PC-9 (cell line): ENCODE data around the gene TLL2. TPM values are rescaled to one million over a fixed set of nuclear protein-coding genes. Genes with fewer than 3 reads are reported as not detected.

Experiments
- BruUV-seq: library from RNA; stranded (reverse); fragments of 400-500 nt; replicated peaks from 2 replicates; lab custom pipeline; 2021; lab: Mats Ljungman, UMichigan
- CTCF ChIA-PET: fragments of 300-600 bp; sonication (Branson Sonifier 250); formaldehyde crosslinking; loops from one replicate; lab custom pipeline; 2022; ENCODE audit warnings: antibody characterized with exemption; lab: Charles Lee
- POLR2A ChIA-PET: fragments of 300-600 bp; sonication (Branson Sonifier 250); formaldehyde crosslinking; loops from one replicate; lab custom pipeline; 2022; ENCODE audit warnings: antibody characterized with exemption; ENCODE audit not compliant: unreplicated experiment; lab: Charles Lee
- DNase-seq, 2 experiments: peaks; one replicate each; pipeline versions ENCODE4 v3.0.0 to v3.0.0-alpha.2; 2015 to 2022; ENCODE audit warnings: mixed read lengths in 1 of 2
- H2AFZ ChIP-seq: fragments of 200-600 bp; sonication (generic); 2 replicates; pipeline ENCODE4 v1.8.1; 2017; ENCODE audit warnings: antibody characterized with exemption
- H3F3A ChIP-seq: fragments of 200-600 bp; sonication (generic); 2 replicates; pipeline ENCODE4 v1.8.1; 2017; ENCODE audit warnings: antibody characterized with exemption, mild to moderate bottlenecking, low read depth; ENCODE audit not compliant: insufficient read depth
- H3K27ac ChIP-seq: fragments of 200-600 bp; sonication (generic); 2 replicates; pipeline ENCODE4 v1.6.1; 2016; ENCODE audit warnings: mixed run types
- H3K27me3 ChIP-seq: fragments of 200-600 bp; sonication (generic); 2 replicates; pipeline ENCODE4 v1.6.1; 2016; ENCODE audit warnings: low read depth, mixed run types; ENCODE audit not compliant: insufficient read depth
- H3K36me3 ChIP-seq: fragments of 200-600 bp; sonication (generic); 2 replicates; pipeline ENCODE4 v1.6.1; 2016; ENCODE audit warnings: low read depth, mixed run types
- H3K4me1 ChIP-seq: fragments of 200-600 bp; sonication (generic); replicated peaks from 2 replicates; pipeline ENCODE4 v1.6.1; 2016; ENCODE audit warnings: mixed run types; ENCODE audit not compliant: insufficient read depth
- H3K4me2 ChIP-seq: fragments of 200-600 bp; sonication (generic); 2 replicates; pipeline ENCODE4 v1.6.1; 2017; ENCODE audit warnings: mixed run types
- H3K4me3 ChIP-seq: fragments of 200-600 bp; sonication (generic); 2 replicates; pipeline ENCODE4 v1.6.1; 2016; ENCODE audit warnings: mixed run types
- H3K79me2 ChIP-seq: fragments of 200-600 bp; sonication (generic); 2 replicates; pipeline ENCODE4 v1.6.1; 2017; ENCODE audit warnings: low read depth, mixed run types
- H3K9me2 ChIP-seq: fragments of 200-600 bp; sonication (generic); 2 replicates; pipeline ENCODE4 v1.8.1; 2017; ENCODE audit warnings: mild to moderate bottlenecking; ENCODE audit not compliant: insufficient read depth
- H3K9me3 ChIP-seq: fragments of 200-600 bp; sonication (generic); 2 replicates; pipeline ENCODE4 v1.8.1; 2016; ENCODE audit warnings: low read depth; ENCODE audit not compliant: insufficient read depth
- H4K20me1 ChIP-seq: fragments of 200-600 bp; sonication (generic); 2 replicates; pipeline ENCODE4 v1.8.1; 2017; ENCODE audit not compliant: insufficient read depth
- CTCF ChIP-seq: fragments of 200-600 bp; sonication (generic); conservative IDR thresholded peaks from 2 replicates; pipeline ENCODE4 v1.6.1; 2017; ENCODE audit warnings: mixed run types, antibody characterized with exemption, mild to moderate bottlenecking, moderate library complexity
- EZH2 ChIP-seq: fragments of 200-600 bp; sonication (generic); IDR thresholded peaks from 2 replicates; pipeline ENCODE4 v1.8.0; 2017; ENCODE audit warnings: antibody characterized with exemption, low read depth
- intact Hi-C: fragments of 100-400 bp; cut with micrococcal nuclease; formaldehyde crosslinking; loops from one replicate; pipeline ENCODE4 v1.10.0; 2022; ENCODE audit not compliant: unreplicated experiment
- total RNA-seq: library from RNA; stranded (reverse); gene quantifications from 2 replicates; pipeline ENCODE4 v1.2.3, GENCODE V29; 2021

The TLL2 gene
- total RNA-seq, 1 experiment from 2014 or later: not detected

- Histone ChIP-seq H3K4me3 (no peak overlapping the region), H3K9me2 (no peaks in the 10 kb centered on the region), H2AFZ (no peak overlapping the region), H3K79me2 (no peaks in the 10 kb centered on the region), H3K4me1 (no peaks in the 10 kb centered on the region), H3K9me3 (no peaks in the 10 kb centered on the region), H3K36me3 (no peaks in the 10 kb centered on the region), H3F3A (no peaks in the 10 kb centered on the region), H4K20me1 (no peaks in the 10 kb centered on the region), H3K4me2 (no peak overlapping the region), H3K27ac (no peak overlapping the region), H3K27me3 (peaks cover 19% of the 10 kb centered on the region; the same call in 1 of the 2 replicates)
- ChIA-PET CTCF (no interaction called here), POLR2A (no interaction called here)
- DNase-seq: no peak
- no peak for TF ChIP-seq EZH2
- no peak for TF ChIP-seq CTCF
- no TSS peak for BruUV-seq
- intact Hi-C loops: no loop called here
These were observed 105.5 kb downstream of the TLL2 start for GRCh38 chr10:96408201-96408600.

- no peak for DNase-seq
- Histone ChIP-seq H2AFZ (no peak overlapping the region), H3K9me3 (no peaks in the 10 kb centered on the region), H3K79me2 (no peaks in the 10 kb centered on the region), H3K27ac (no peak overlapping the region), H3F3A (no peaks in the 10 kb centered on the region), H3K4me2 (no peak overlapping the region), H4K20me1 (no peaks in the 10 kb centered on the region), H3K4me3 (no peak overlapping the region), H3K27me3 (peaks cover 25% of the 10 kb centered on the region; the same call in 1 of the 2 replicates), H3K9me2 (no peaks in the 10 kb centered on the region), H3K36me3 (no peaks in the 10 kb centered on the region), H3K4me1 (no peaks in the 10 kb centered on the region)
- no TSS peak for BruUV-seq
- TF ChIP-seq EZH2 (no peak), CTCF (no peak)
- CTCF ChIA-PET: no interaction called here
- POLR2A ChIA-PET: no interaction called here
- intact Hi-C loops: no loop called here
These were observed 106.1 kb downstream of the TLL2 start for GRCh38 chr10:96407560-96408069.

GRCh38 chr10:96406091-96406490 lies 107.6 kb downstream of the TLL2 start:
- H3K27me3 ChIP-seq: peaks cover 30% of the 10 kb centered on the region; the same call in 1 of the 2 replicates
- no peaks in the 10 kb centered on the region for H3K36me3 ChIP-seq

More at GRCh38 chr10:96406091-96406490, 107.6 kb downstream of the TLL2 start:
- intact Hi-C loops: no loop called here
- H4K20me1 ChIP-seq: no peaks in the 10 kb centered on the region
- H3K4me3 ChIP-seq: no peak overlapping the region
- no peak for DNase-seq
- no peaks in the 10 kb centered on the region for H3F3A ChIP-seq
- H3K9me2 ChIP-seq: no peaks in the 10 kb centered on the region
- ChIA-PET POLR2A (no interaction called here), CTCF (no interaction called here)
- H2AFZ ChIP-seq: no peak overlapping the region
- no peak overlapping the region for H3K4me2 ChIP-seq
- no peaks in the 10 kb centered on the region for H3K79me2 ChIP-seq
- no TSS peak for BruUV-seq
- TF ChIP-seq EZH2 (no peak), CTCF (no peak)
- H3K9me3 ChIP-seq: no peaks in the 10 kb centered on the region
- H3K4me1 ChIP-seq: no peaks in the 10 kb centered on the region
- no peak overlapping the region for H3K27ac ChIP-seq
